AG04450 (cell line): ENCODE results near the gene ATAD5. TPM values are rescaled to one million over a fixed set of nuclear protein-coding genes. Genes with fewer than 3 reads are reported as not detected.

Source experiments
- CTCF ChIA-PET: fragments of 300-600, 350-600 bp; formaldehyde crosslinking; extraction: SDS; loops from one replicate; lab custom pipeline; 2022; ENCODE audit warnings: antibody characterized with exemption, inconsistent platforms; lab: Charles Lee
- POLR2A ChIA-PET: fragments of 350-600 bp; formaldehyde crosslinking; extraction: SDS; loops from one replicate; lab custom pipeline; 2021; ENCODE audit warnings: antibody characterized with exemption, inconsistent platforms; lab: Yijun Ruan, JAX
- DNase-seq: peaks from one replicate; pipeline ENCODE4 v3.0.0-alpha.2; 2011; ENCODE audit warnings: low read depth, low spot score
- H3K27ac ChIP-seq: one replicate; pipeline ENCODE4 v1.5.1; 2012; ENCODE audit warnings: low read depth, low read length, control low read depth
- H3K27me3 ChIP-seq: one replicate; pipeline ENCODE4 v1.6.0; 2012; ENCODE audit warnings: low read length; ENCODE audit not compliant: control insufficient read depth, insufficient read depth
- H3K4me3 ChIP-seq: 2 replicates; pipeline ENCODE4 v1.5.1; 2011; ENCODE audit warnings: mild to moderate bottlenecking, low read depth, low read length, control low read depth
- H3K9me3 ChIP-seq: 2 replicates; pipeline ENCODE4 v1.5.1; 2012; ENCODE audit warnings: low read length; ENCODE audit not compliant: control insufficient read depth, insufficient read depth
- polyA plus RNA-seq: library from polyadenylated mRNA; depleted of rRNA; stranded (reverse); fragments of >200 nt; gene quantifications from 2 replicates; pipeline ENCODE4 v1.2.3, GENCODE V29; 2011
- TF ChIP-seq, protein P1 (sequence below): IDR thresholded peaks from 2 replicates; pipeline ENCODE4 v1.5.1; 2011; ENCODE audit warnings: low read depth, low read length, control low read depth, inconsistent platforms

The ATAD5 gene
- polyA plus RNA-seq, 1 experiment, result 1.0 TPM

DNA sequence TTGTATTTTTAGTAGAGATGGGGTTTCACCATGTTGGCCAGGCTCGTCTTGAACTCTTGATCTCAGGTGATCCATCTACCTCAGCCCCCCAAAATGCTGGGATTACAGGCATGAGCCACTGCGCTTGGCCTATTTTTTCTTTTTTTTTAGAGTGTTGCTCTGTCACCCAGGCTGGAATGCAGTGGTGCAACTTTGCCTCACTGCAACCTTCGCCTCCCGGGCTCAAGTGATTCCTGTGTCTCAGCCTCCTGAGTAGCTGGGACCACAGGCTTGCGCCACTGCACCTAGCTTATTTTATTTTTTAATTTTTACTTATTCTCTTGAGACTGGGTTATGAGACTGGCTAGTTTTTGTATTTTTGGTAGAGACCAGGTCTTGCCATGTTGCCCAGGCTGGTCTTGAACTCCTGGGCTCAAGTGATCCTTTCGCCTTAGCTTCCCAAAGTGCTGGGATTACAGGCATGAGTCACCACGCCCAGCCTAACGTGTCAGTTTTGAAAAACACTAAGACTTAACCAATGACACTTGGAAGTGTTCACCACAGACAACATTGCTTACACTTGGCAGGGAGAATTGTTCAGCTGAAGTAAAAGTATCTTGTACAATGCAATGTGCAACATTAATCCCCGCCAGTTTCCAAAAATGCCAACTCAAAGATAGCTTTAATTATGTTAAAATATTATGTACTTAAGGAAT lies 26.9 kb downstream of the ATAD5 start:
- POLR2A ChIA-PET, result no interaction called here
- no peak overlapping the region for H3K4me3 ChIP-seq
- H3K27ac ChIP-seq, result no peak overlapping the region
- CTCF ChIA-PET, result interaction anchor here (1.2 kb wide), 1 partner anchor 22 kb away, joined by 3 read pairs; no protein-coding TSS in a partner anchor
- H3K27me3 ChIP-seq, result no peaks in the 10 kb centered on the region
- no peaks in the 10 kb centered on the region for H3K9me3 ChIP-seq
- no peak for DNase-seq
- TF ChIP-seq, protein P1, sequence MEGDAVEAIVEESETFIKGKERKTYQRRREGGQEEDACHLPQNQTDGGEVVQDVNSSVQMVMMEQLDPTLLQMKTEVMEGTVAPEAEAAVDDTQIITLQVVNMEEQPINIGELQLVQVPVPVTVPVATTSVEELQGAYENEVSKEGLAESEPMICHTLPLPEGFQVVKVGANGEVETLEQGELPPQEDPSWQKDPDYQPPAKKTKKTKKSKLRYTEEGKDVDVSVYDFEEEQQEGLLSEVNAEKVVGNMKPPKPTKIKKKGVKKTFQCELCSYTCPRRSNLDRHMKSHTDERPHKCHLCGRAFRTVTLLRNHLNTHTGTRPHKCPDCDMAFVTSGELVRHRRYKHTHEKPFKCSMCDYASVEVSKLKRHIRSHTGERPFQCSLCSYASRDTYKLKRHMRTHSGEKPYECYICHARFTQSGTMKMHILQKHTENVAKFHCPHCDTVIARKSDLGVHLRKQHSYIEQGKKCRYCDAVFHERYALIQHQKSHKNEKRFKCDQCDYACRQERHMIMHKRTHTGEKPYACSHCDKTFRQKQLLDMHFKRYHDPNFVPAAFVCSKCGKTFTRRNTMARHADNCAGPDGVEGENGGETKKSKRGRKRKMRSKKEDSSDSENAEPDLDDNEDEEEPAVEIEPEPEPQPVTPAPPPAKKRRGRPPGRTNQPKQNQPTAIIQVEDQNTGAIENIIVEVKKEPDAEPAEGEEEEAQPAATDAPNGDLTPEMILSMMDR, result no peak

DNA sequence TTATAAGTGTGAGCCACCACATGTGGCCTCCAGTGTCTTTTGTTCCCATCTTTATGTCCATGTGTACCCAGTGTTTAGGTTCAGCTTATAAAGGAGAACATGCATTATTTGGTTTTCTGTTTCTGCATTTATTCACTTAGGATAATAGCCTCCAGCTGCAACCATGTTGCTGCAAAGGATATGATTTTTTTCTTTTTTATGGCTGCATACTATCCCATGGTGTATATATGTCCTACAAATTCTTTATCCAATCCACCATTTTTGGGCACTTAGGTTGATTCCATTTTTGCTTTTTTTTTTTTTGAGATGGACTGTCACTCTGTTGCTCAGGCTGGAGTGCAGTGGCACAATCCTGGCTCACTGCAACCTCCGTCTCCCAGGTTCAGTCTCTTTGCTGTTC lies 32.9 kb downstream of the ATAD5 start:
- no peaks in the 10 kb centered on the region for H3K27me3 ChIP-seq
- H3K27ac ChIP-seq, result no peak overlapping the region
- CTCF ChIA-PET, result no interaction called here

DNA sequence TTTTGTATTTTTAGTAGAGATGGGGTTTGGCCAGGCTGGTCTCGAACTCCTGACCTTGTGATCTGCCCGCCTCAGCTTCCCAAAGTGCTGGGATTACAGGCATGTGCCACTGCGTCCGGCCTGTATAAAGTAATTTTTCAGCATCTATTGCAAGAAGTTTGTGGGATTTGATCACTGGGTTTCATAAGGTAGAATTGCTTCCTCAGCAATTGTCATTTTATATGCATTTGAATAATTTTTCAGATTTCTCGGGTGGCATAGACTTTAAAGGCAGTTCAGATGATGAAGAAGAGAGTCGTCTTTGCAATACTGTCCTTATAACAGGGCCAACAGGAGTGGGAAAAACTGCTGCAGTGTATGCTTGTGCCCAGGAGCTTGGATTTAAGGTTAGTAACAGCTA lies 37.2 kb downstream of the ATAD5 start:
- no peak overlapping the region for H3K27ac ChIP-seq
- TF ChIP-seq, protein P1, result no peak
- H3K27me3 ChIP-seq, result no peaks in the 10 kb centered on the region
- DNase-seq, result no peak
- no peaks in the 10 kb centered on the region for H3K9me3 ChIP-seq
- H3K4me3 ChIP-seq, result no peak overlapping the region
- ChIA-PET CTCF (no interaction called here), POLR2A (no interaction called here)

More for the DNA sequence above, 32.9 kb downstream of the ATAD5 start:
- POLR2A ChIA-PET, result no interaction called here
- DNase-seq, result no peak
- no peak overlapping the region for H3K4me3 ChIP-seq
- no peaks in the 10 kb centered on the region for H3K9me3 ChIP-seq
- TF ChIP-seq, protein P1, result no peak

DNA sequence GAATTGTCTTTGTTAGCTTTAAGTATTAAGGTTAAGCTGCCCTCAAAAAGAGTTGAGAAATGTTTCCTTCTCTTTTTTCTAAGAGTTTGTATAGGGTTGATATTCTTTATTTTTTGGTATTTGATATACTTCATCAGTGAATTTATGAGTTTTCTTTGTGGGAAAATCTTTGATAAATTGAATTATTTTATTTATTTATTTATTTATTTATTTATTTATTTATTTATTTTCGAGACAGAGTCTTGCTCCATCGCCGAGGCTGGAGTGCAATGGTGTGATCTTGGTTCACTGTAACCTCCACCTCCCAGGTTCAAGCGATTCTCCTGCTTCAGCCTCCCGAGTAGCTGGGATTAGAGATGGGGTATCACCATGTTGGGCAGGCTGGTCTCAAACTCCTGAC lies 54.4 kb downstream of the ATAD5 start:
- POLR2A ChIA-PET, result no interaction called here
- CTCF ChIA-PET, result interaction anchor here (0.6 kb wide), 1 partner anchor 135 kb away, joined by 3 read pairs; no protein-coding TSS in a partner anchor

DNA sequence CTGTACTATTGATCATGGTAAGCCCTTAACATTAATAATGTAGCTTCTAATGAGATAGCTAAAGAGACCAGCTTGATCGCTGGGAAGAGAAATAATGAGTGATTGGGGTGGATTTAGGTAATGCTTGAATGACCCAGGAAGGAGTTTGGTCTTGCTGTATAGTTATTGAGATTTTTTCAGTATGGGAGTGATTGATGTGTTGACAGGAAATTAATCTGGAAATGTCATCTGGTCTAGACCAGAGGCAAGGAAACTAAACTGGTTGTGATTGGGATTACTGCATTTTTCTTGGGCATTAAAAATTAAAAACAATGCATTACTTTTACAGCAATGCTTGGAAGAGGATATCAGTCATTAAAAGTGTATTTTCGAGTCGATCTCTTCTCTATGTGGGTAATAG lies 62.5 kb downstream of the ATAD5 start:
- ChIA-PET CTCF (no interaction called here), POLR2A (interaction anchor here (0.6 kb wide), 1 partner anchor 94 kb away, joined by 12 read pairs; no protein-coding TSS in a partner anchor)
- TF ChIP-seq, protein P1, result no peak
- Histone ChIP-seq H3K9me3 (no peaks in the 10 kb centered on the region), H3K27me3 (no peaks in the 10 kb centered on the region), H3K27ac (no peak overlapping the region), H3K4me3 (no peak overlapping the region)
- no peak for DNase-seq

More for the DNA sequence above, 54.4 kb downstream of the ATAD5 start:
- Histone ChIP-seq H3K9me3 (no peaks in the 10 kb centered on the region), H3K27ac (no peak overlapping the region), H3K4me3 (no peak overlapping the region), H3K27me3 (no peaks in the 10 kb centered on the region)
- TF ChIP-seq, protein P1, result no peak
- no peak for DNase-seq
